Activated effector memory CD4-positive, alpha-beta T cell treated with Interleukin-2 at 50 U/mL for 16 hours (primary cell): ENCODE measurements around the gene CDK6.

ENCODE experiments used
- DNase-seq: peaks from one replicate; pipeline ENCODE4 v3.0.0-alpha.2; 2020

CDK6 gene

GRCh38 chr7:92634924-92635519 is 201.4 kb downstream of the CDK6 start:
- no peak for DNase-seq

- DNase-seq, result no peak
These were observed 202.2 kb downstream of the CDK6 start for GRCh38 chr7:92634205-92634604.

- DNase-seq, result no peak
These were observed 203.0 kb downstream of the CDK6 start for GRCh38 chr7:92633211-92633906.

GRCh38 chr7:92632791-92633190 is 203.6 kb downstream of the CDK6 start:
- no peak for DNase-seq

- DNase-seq, result no peak
These were observed 204.4 kb downstream of the CDK6 start for GRCh38 chr7:92631850-92632487.

- no peak for DNase-seq
These were observed 205.1 kb downstream of the CDK6 start for GRCh38 chr7:92631067-92631849.

- no peak for DNase-seq
These were observed 206.6 kb downstream of the CDK6 start for GRCh38 chr7:92629779-92630178.

GRCh38 chr7:92627956-92628355 is 208.4 kb downstream of the CDK6 start:
- DNase-seq, result no peak

- DNase-seq, result no peak
These were observed 210.0 kb downstream of the CDK6 start for GRCh38 chr7:92626281-92626809.

- DNase-seq, result no peak
These were observed 210.8 kb downstream of the CDK6 start for GRCh38 chr7:92625617-92626016.

GRCh38 chr7:92624298-92624996 is 211.9 kb downstream of the CDK6 start:
- no peak for DNase-seq

- DNase-seq, result no peak
These were observed 212.8 kb downstream of the CDK6 start for GRCh38 chr7:92623544-92623943.

- DNase-seq, result no peak
These were observed 213.7 kb downstream of the CDK6 start for GRCh38 chr7:92622685-92623084.

- DNase-seq, result no peak
These were observed 214.3 kb downstream of the CDK6 start for GRCh38 chr7:92622030-92622429.

GRCh38 chr7:92621561-92622023 is 214.8 kb downstream of the CDK6 start:
- no peak for DNase-seq

- peak; percentile 61 for DNase-seq
These were observed 215.3 kb downstream of the CDK6 start for GRCh38 chr7:92621026-92621540.

- no peak for DNase-seq
These were observed 220.5 kb downstream of the CDK6 start for GRCh38 chr7:92615861-92616260.

- DNase-seq, result no peak
These were observed 221.7 kb downstream of the CDK6 start for GRCh38 chr7:92614660-92615174.

GRCh38 chr7:92613720-92614119 is 222.7 kb downstream of the CDK6 start:
- no peak for DNase-seq

- no peak for DNase-seq
These were observed 223.2 kb downstream of the CDK6 start for GRCh38 chr7:92613214-92613613.

GRCh38 chr7:92612501-92612900 is 223.9 kb downstream of the CDK6 start:
- DNase-seq, result no peak

GRCh38 chr7:92611735-92612134 is 224.6 kb downstream of the CDK6 start:
- DNase-seq, result no peak
